ENCODE results near the gene CALD1.

Gene CALD1

DNA sequence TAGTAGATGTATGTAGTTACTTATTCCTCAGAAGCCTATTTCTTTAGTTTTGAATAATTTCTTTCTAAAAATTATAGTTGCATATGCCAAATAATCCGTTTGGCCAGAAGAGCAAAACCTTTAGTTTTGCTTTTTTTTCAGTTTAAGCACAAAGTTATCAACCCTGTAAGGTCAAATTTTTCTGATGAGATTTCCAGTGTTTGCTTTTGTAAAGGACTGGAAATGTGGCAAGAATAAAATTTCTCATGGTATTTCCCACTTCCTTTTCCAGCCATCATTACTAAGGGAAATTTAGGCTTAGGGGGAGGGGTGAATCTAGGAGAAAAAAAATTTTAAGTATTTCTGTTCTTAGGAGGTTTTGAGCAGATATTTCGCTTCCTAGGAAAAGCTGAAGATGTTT, 7.6 kb downstream of the CALD1 start:
- DNase-seq (no peak), ATAC-seq (no peak)

DNA sequence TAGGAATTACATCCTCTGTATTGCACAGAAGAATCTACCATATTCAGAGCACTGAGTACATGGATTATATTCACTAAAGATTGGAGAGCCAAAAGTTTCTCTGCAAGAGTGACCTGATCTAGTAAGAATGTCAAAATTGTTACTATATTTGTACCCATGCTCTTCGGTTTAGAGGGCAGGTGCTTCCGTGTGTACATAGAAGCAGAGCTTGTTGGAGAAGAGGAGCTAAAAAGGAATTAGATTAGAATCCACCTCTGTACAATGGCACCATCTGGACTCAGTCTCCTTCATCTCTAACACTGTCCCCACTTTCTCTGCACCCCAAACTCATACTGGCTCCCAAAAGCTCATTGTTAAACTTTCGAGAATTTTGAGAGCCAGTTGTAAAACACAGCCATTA, 8.3 kb downstream of the CALD1 start:
- no peak for ATAC-seq
- DNase-seq: no peak

DNA sequence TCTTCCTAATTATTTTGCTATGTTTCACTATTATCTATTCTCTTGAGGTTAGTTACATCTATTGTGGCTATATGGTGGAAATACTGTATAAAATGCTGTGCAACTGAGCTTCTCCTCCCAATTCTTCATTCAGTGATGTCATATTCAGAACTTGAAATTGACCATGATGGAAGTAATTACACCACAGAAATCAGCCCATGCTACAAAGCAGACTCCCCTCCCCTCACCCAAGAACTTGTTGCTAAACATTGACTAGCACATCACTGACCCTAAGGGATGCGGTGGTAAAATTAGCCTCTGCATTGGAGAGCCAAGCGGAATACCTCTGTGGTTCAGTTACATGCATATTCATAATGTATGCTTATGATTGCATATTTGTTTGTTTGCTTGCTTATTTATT, 8.8 kb downstream of the CALD1 start:
- no peak for ATAC-seq
- DNase-seq: no peak

DNA sequence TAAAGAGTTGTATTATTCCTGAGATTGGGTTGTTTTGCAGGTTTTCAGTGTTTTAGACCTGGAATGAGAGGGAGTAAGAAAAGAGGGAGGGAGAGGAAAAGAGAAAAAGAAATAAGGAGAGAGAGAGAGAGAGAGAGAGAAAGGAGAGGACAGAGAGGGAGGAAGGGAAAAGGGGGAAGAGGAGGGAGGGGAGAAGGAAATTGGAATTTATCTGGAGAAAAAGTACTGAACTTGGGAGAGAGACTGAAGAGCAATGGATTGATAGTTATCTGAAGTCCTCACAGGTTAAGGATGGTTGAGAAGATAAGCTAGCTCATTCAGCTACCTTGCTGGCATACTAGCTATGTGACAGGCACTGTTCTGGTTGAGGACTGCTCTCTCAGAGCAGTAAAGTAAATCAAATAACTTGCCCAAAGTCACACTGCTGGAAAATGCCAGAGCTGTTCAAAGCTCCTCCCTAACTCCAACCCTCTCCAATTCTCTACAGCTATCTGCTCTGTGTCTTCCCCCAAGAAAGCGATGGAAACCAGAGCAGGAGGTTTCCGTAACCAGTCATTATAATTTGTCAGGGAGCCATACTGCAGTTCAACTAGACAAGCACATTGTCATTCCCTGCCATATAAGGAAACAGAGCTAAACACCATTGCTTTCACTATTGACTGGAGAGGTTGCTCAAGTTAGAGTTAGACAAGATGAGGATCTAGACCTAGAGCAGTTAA, 10.7 kb downstream of the CALD1 start:
- ATAC-seq: no peak
- DNase-seq: no peak

DNA sequence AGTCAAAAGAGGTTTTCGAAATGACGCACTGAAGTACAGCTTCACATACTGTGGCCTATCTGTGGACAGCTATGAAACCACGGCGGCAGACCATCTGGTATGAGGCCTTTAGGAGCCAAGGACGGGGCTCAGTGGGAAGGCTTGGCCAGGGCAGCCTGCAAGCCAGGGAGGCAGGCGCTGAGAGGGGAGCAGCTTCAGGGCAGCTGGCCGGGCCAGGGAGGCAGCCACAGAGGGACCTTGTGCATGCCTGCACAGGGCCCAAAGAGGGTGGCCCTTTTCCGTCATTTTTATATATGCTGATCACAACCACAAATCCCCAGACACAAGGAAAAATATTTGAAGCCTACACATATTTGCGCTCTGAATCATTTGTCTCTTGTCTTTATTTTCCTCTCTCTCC, 13.5 kb downstream of the CALD1 start:
- DNase-seq (no peak), ATAC-seq (no peak)

- no peak for DNase-seq
- no peak for ATAC-seq
Observed at GRCh38 chr7:134795231-134795630, 15.8 kb downstream of the CALD1 start.

DNA sequence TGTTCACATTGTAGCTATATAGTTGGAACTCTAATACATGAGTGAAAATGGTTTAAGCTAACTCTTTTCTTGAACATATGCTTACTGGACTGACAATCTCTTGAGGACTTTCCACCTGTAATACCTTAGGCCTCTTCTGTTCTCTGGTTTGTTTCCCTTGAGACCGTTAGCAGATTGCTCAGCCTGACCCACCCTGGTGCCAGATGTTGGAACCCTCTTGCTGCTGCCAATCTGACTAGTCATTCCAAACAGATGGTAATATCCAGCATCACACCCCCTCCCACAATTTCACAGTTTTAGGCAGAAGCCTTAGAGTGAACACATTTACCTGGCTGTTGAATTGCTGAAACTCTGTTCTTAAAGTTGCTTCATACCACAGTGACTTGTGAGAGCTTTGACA, 18.7 kb downstream of the CALD1 start:
- no peak for DNase-seq

DNA sequence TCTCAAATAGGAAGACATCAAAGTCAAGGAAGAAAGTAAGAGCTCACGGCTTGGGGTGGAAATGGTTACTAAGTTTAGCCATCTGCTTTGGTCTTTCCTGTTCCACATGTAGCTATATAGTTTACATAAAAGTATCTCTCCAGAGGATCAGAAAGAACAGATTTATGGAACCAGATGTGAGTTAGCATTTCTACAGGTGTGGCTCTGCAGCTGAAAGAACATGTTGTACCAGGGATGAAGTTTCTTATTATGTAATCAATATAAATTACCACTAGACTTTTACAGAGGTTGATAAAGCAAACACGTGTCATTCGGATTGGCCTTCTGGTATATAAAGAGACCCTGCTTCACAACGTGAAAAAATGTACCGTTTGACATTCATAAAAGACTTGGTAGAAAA, 19.9 kb downstream of the CALD1 start:
- no peak for DNase-seq
- no peak for ATAC-seq

More for the DNA sequence above, 18.7 kb downstream of the CALD1 start:
- ATAC-seq: no peak

GRCh38 chr7:134802762-134803161, 23.3 kb downstream of the CALD1 start:
- no peak for ATAC-seq
- no peak for DNase-seq

DNA sequence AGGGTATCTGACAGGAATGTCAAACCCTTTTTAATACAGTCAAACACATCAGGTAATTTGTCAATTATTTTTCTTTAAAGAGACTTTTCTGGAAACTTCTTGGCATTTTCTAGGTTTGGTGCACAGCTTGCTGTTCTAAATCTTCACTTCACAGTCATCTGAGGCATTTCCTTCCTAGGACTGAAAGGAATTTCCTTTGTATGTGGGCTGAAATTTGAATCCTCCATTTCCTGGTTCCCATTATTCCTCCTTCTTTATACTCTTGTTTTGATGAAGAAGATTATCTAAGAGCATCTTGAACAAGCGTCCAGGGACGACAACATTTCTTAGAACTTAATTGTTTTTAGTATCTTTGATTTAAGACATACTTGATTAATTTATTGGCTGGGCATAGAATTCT, 24.9 kb downstream of the CALD1 start:
- no peak for ATAC-seq
- DNase-seq: no peak

DNA sequence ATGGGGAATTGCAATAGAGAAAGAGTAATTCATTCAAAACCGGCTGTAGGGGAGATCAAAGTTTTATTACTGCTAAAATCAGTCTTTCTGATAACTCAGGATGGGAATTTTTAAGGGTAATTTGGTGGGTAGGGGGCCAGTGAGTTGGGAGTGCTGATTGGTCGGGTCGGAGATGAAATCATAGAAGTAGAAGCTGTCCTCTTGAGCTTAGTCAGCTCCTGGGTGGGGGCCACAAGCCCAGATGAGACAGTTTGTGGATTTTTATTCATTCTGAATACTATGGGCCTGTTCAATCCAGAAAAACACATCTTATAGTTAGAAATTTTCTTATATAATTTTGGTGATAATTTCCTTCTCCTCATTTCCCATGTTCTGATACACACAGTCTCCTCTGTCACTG, 25.4 kb downstream of the CALD1 start:
- no peak for ATAC-seq
- DNase-seq: no peak

GRCh38 chr7:134806197-134806596, 26.8 kb downstream of the CALD1 start:
- no peak for ATAC-seq

GRCh38 chr7:134809616-134810015, 30.2 kb downstream of the CALD1 start:
- ATAC-seq (no peak), DNase-seq (no peak)

More at GRCh38 chr7:134806197-134806596, 26.8 kb downstream of the CALD1 start:
- no peak for DNase-seq

- no peak for DNase-seq
Observed at GRCh38 chr7:134811765-134812164, 32.3 kb downstream of the CALD1 start.

GRCh38 chr7:134813663-134814396, 34.4 kb downstream of the CALD1 start:
- ATAC-seq: no peak

More at GRCh38 chr7:134811765-134812164, 32.3 kb downstream of the CALD1 start:
- no peak for ATAC-seq

DNA sequence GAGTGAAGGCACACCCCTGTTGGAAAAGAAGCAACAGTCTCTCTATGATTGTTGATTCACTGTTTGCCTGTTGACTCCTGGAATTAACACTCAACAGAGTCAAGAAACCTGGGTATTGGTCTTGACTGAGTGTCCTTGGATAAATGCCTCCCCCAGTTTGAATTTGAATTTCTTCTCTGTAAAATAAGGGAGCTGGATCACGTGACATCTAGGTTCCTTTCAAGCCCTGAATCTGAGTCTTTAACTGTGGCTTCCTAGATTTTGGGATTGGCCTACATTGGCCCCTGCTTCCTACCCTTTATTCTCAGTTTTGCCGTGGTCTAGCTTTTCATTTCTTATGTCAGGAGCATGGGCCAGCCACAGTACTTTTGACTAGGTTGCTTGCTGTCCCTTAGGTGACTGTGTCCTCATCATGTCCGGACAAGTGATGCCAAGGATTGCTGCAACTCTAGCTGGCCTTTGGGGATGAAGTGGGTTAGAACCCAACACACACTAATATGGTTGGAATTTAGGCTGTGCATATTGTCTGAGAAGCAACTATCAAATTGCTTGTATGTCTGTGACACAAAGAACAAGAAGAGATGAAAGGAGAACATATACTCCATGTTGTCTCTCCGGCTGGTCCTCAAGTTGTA, 35.4 kb downstream of the CALD1 start:
- ATAC-seq (no peak), DNase-seq (no peak)

More at GRCh38 chr7:134813663-134814396, 34.4 kb downstream of the CALD1 start:
- DNase-seq: no peak

DNA sequence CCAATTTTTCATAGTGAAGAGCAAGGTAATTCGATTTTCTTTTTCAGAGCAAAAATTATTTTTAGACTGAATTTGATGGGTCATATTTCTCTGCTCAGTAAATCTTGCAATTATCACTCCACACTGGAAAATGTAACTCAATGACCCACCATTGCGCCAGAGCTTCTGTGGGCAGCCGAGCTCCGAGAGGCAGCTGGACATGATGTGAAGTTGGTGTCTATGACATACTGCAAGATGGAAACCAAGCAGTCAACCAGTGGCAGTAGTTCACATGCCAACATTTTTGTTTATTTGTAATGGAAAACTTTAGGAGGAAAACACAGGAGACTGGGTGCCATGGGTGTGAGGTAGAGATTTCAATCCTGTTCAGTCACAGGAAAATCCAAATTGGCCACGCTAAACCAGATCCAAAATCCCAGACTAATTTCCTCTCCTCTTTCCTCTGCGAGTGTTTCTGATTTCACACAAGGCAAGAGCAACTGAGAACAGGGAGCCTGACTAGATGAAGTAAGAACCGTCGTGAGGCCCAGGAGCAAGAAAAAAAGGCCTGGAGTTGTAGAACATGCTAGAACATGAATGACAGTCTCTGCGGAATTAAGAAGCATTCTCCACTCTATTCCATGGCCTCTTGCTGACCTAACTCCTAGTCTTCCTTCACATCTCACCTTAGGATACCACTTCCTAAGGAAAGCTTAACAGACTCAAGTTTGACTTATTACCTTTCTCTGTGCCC, 39.3 kb downstream of the CALD1 start:
- DNase-seq (no peak), ATAC-seq (no peak)

- DNase-seq (no peak), ATAC-seq (no peak)
Observed at GRCh38 chr7:134819401-134819800, 40.0 kb downstream of the CALD1 start.

GRCh38 chr7:134820295-134820694, 40.9 kb downstream of the CALD1 start:
- DNase-seq (no peak), ATAC-seq (no peak)

DNA sequence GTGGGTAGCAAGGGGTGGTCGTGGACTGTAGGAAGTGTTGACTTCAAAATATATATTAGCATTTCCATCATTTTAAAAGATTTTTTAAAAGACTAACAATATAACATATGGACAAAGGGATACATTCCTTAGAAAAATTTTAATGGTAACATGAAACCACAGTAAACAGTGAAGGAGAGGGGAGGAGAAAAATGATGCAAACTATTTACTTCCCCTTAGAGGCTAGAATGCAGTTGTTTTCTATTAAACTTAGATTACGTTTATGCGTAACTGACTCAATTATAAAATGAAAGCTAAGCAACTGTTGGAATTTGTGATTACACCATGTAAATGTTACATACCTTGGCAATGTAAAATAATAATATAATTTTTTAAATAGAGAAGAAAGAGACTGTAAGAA, 41.3 kb downstream of the CALD1 start:
- DNase-seq (no peak), ATAC-seq (no peak)

- no peak for ATAC-seq
Observed at GRCh38 chr7:134823400-134823799, 44.0 kb downstream of the CALD1 start.

DNA sequence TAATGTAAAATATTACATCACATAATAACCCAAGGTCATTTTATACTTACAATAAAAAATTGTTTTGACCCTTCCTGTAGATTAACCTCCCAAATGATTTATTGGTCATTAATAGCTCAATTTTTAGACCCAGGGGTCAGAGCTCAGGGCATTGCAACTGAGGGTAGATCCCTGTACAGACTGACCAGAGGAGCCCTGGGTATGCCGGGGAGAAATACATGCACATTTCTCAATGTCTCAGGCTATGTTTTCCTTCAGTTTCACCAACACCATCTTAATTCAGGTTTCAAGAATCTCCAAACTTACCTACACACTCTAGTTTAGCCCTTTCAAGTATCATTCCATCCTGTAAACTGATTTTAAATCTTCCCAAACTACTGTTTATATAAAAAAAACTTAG, 46.2 kb downstream of the CALD1 start:
- ATAC-seq (no peak), DNase-seq (no peak)

More at GRCh38 chr7:134823400-134823799, 44.0 kb downstream of the CALD1 start:
- no peak for DNase-seq

DNA sequence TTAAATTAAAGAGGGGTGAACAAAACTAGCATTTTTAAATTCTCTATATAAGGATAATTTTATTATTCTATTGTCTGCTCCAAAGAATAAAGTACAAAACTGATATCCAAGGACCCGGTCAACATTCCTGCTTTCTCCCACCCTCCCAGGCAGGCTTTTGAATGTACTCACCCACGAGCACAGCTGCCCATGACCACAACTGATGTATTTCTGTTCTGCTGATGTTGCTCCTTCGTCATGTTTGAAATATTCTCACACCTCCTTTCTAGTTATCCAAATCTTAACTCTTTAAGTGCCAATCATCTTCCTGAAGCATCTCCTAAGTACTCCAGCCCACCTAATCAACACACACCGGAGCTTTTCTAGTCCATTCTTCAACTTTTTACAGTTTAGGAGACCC, 46.7 kb downstream of the CALD1 start:
- DNase-seq: no peak
- no peak for ATAC-seq

All from stimulated activated naive CD8-positive, alpha-beta T cell treated with anti-CD3 and anti-CD28 coated beads, Interleukin-15, Interleukin-2, amounts not matched to agents 100 U/mL and 50 U/mL, for 24 hours (primary cell).